HG02678 (cell line): ENCODE measurements around the gene HNRNPLL.
A peak's percentile ranks its signal among the peaks of the same experiment; 100 is the strongest.
"Not testable (repeated sequence)": the region's sequence is repeated elsewhere in the genome, so short reads cannot be mapped to it uniquely, and the experiment has no call there.

Experiments
- ATAC-seq: cut with Tn5 transposase; IDR thresholded peaks from one replicate; pipeline ENCODE4 v1.9.1; 2021; ENCODE audit warnings: mild to moderate bottlenecking, moderate library complexity; ENCODE audit not compliant: unreplicated experiment

HNRNPLL gene

DNA sequence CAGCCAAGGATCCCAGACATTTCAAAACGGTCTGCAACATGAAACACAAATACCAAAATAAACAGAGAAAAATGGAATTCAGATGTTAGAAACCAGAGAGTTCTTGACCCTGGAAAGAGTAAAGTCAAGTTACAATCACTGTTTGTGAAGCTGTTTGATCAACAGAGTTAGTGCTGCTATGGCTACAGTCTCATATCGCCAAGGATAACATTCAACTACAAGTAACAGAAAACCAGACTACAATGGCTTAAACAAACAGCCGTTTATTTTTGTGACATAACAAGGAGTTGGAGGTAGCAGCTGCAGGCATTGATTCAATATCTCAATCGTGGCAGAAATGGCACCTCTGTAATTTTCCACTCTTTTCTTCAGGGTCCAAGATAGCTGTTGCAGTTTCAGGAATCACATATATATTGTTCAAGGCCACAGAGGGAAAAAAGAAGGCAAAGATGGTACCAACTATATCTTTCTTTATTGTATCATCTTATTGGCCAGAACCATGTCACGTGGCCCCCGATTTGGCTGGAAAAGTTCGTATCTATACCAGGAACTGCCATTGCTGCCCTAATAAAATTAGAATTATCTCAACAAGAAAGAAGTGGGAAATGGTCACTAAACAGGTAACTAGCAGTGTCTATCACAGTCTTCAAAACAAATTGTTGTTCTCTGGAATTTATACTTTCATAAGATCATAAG lies 17.7 kb upstream of the HNRNPLL start:
- no peak for ATAC-seq

DNA sequence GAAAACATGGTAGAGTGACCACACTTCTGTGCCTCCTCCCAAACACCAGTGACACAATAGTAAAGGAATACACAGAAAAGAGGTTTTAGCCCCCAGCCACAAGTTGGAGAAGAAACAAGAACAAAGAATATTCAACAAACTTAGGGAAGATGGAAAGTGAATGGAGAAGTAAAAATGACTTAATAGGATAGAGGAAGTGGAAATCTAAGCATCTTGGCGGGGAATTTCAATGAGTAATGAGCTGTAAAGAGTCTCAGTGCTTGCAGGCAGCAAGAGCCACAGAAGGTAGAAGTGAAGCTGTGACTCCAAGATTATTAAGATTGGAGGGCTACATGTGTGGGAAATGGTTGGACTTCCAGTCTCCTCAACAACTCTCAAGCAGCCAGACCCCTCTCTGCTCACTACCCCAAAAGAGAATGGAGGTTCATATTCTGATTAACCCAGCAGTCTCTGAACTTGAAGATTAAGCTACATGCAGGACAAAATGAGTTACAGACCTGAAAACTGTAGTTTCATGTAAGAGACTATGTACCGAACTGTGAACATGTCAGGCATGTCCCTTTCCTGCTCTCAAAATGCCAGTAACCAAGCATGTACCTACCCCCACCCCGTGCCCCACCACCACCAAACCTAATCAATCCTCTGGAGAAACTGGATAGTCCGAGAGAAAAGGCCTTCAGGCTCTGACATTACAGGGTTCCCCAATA lies 16.9 kb upstream of the HNRNPLL start:
- ATAC-seq, result no peak

DNA sequence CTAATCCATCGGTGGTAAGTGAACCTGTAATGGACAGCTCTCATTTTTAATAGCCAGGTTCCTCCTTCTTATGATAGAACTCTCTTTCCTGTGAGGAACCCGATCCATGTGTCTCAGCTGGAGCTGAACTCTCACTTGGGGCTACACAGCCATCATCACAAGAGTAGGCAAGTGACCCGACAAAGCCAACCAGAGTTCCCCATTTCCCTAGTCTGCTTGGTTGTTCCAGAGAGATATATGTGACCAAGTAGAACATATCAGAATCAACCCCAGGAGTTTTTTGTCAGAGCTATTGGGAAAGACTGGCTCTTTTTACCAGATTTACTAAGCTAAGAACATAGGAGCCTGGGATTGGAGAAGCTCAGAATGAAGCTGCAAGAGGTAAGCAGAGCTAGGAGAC lies 14.6 kb upstream of the HNRNPLL start:
- no peak for ATAC-seq

DNA sequence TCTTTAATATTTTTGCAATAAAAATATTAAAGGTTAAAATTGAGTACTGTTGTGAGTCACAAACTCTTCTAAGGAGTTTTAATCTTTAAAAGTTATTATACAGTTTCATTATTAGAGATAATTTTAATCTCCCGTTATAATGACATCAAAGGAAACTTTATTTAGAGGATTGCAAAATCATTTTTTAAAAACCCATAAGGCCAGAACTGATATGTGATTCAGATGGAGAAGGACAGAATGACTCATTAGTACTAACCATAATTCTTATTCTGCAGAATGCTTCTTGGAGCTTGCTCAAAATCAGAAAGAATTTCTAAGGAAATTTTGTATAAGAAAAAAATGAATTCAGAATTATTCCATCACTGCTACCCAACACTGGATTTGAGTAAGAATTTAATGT lies 12.5 kb upstream of the HNRNPLL start:
- no peak for ATAC-seq

DNA sequence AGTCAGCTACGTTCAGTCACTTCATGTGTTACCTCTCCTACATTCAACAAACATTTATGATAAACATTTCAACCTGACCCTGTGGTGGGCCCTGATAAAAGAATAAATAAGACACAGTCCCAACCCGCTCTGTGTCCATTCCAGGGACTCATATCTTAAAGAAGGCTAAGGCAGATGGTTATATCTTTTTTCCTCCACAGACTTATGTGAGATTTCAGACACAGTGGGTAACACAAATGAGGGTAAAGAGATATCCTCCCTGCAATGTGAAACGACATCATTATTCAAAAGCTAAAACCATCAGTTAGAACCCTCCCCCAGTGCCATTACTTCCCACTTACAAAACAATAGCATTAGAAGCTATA lies 11.1 kb upstream of the HNRNPLL start:
- ATAC-seq, result no peak

DNA sequence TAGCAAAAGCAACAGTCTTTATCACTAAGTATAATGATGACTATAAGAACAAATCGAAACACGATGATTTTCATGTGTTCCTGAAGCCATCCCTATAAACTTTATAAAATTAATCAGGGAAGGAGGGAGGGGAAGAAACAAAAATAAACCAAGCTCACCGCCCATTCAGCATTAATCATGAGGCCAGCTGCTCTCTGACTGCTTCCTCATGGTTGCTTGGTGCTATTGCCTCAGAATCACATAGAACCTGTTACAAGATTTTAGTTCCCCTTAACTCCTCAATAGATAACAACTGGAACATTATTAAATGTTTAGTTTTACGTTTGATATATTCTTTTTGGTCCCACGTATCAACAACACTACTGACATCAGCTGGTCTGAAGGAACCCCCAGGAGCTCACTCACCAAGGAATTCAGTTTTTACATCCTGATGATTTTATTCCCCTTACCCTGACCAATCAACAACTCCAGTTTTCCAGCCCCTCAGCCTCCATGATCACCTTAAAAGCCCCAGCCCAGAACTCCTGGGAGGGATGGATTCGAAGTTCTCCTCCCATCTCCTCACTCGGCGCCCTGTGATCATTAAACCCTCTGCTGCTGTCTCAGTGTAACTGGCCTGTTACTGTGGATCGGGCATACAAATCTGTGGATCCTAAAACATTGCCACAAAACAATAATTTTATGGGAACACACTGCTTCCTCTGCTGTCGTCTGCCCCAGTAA lies 10.6 kb upstream of the HNRNPLL start:
- no peak for ATAC-seq

DNA sequence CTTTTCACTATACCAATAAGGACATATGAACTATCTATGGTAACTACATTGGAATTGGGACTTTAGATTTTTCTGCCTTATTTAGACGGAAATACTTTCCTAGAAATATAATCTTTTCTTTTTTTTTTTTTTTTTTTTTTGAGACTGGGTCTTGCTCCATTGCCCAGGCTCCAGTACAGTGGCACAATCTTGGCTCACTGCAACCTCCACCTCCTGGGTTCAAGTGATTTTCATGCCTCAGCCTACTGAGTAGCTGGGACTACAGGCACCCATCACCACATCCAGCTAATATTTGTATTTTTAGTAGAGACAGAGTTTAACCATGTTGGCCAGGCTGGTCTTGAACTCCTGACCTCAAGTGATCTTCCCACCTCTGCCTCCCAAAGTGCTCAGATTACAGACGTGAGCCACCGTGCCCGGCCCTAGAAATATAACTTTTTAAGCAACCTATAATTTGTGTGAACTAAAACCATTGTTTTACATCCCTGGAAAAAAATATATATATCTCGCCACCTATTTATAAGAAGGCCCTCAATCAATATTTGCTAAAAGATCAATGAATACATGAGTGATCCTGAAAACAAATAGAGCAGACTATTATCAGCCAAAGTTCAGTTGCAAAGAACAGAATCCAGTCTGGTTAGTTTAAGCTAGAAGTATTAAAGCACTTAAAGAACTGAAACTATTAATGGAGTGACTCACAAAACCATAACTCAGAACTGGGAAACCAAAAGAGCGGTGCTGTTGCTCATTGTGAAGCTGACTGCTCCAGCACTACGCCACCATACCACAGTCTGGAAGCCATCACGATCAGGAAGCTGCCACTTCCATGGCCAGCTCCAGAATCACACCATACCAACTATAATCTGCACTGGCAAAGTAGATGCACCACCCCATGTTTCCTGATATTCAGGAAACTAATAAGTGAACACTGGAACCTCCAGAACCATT lies 8.4 kb upstream of the HNRNPLL start:
- peak; percentile 67 for ATAC-seq

DNA sequence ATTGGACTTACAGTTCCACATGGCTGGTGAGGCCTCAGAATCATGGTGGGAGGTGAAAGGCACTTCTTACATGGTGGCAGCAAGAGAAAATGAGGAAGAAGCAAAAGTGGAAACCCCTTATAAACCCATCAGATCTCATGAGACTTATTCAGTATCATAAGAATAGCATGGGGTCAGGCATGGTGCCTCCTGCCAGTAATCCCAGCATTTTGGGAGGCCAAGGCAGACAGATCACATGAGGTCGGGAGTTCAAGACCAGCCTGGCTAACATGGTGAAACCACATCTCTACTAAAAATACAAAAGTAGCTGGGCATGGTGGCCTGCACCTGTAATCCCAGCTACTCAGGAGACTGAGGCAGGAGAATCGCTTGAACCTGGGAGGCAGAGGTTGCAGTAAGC lies 6.5 kb upstream of the HNRNPLL start:
- not testable (repeated sequence) for ATAC-seq

DNA sequence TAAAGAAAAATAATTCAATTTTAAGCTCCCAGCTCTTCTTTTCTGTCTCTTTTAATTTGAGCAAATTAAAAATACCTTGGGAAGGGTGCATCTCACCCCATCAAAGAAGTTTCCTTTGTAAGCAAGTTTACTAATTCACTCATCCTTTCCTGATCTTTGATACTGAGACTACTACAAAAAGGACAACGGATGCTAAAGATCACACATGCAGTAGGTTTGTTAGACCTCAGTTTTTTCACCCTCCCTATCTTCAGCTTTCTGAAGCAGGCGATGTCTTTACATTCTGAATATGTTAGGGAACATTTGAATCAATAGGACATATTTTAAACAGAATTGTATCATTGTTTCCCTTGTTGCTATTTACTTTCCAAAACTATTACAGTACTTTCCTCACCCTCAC lies 6.0 kb upstream of the HNRNPLL start:
- ATAC-seq, result no peak

DNA sequence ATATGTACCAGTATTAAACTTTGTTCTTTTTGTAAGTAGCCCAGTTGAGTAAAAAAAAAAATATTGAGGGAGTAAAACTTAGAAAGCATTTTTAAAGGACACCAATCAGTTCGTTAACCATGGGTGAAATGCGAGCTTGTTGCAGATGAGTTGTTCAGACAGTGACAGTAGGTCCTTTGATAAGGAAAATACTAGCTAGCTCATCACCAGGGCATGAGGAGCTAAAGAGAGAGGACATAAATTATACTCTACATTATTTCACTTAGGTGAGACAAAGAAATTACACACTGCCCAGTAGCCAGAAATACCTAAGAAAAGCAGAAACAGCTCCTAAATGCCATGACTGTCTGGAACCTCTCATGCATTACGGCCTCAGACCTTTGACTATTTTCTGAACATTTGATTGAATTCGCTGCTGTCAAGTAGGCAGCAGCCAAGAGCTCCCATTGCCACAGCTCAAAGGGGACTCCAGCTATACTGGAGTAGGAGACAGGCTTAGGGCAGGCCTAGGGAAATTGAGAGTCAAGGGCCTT lies 2.6 kb upstream of the HNRNPLL start:
- ATAC-seq, result no peak

DNA sequence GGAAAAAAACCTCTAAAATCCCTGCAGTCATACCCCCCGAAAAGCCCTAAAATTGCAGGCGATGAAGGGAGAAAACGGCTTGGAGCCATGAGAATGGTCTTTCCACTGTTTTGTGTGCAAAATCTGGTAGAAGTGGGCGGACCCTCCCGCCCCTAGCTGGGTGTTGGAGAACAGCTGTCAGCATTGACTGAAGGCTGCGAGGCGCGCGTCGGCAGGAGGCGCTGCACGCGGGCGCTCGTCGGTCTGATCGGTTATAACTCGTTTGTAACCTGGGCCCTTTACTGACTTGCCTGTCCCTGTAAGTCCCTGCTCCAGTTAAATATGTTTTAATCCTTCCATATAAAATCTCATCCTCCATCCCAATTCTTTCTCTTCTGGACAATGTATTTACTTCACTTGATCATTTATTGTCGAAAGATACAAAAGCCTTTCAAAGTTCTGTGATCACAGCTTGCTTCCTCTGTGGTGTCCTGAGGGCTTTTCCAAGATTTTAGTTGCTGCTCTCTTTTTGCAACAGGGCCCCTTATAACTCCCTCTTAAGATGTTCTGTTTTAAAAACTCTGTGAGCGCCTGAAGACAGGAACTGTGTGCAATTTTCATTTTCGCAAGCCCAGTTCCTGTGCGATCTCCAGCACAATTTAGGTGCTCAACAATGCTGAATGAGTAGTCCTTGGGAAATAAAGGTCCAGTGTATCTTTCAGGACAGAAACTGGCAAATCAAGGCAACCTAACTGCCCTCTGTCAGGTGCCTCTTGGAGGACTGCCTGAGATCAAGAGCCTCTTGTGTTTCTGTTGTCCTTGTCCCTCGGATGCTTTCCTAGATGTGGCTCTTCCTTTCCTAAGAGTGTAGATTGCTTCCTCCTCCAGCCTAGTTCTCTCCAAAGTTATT lies 918 bp upstream of the HNRNPLL start:
- peak; percentile 44 for ATAC-seq

DNA sequence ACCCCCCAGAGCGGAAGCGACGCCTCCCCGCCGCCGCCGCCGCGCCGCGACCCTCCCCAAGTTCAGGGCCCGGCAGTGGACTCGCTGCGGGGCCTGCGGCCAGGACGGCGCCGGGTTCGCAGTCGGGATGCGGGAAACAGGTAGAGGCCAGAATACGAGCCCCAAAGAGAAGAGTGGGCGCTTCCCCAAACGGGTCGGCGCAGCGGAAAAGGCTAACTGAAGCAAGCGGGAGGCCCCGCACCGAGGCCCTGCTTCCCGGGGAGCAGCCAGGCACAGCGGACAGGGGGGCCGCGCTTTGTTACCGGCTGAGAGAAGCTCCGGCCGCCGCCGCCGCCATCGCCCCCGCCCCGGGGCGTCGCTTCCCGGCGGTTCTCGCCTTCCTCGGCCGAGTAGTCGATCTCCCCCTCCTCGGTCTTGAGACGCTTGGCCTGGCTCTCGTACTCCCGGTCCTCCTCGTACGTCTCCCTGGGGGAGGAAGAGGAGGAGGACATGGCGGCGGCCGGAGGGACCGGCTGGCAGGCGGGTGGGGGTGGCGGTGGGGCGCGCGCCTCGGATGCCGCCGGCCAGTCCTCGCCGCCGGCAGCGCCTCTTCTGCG lies 494 bp downstream of the HNRNPLL start:
- peak; percentile 17 for ATAC-seq

DNA sequence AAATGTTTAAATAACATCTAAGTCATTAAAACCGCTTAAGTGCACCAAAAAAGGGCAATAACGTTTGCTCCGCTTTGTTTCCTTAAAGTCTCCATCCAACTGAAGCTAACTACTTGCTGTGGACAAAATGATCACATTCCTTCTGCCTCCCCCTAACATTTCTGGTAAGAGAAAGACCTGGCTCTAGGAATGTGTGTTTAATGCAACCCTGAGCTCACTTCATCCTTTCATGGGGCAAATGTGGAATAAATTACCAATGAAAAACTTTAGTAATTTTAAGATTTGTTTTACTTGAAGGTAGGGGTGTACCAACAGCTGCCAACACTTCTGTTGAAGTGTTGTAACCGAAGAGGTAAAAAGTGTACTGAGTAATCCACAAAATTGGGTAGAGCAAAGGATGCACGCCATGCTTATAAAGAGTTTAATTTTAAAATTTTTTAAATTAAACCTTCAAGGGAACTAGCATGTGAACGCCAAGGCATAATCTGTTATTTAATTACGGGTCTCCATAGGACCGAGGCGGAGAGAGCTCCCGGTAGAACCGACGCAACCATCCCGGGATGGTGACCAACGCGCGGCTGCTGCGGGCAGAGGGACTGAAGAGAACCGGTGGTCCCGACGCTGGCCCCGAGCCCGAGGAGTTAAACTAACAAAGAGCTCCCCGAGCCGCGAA lies 1.1 kb downstream of the HNRNPLL start:
- no peak for ATAC-seq

DNA sequence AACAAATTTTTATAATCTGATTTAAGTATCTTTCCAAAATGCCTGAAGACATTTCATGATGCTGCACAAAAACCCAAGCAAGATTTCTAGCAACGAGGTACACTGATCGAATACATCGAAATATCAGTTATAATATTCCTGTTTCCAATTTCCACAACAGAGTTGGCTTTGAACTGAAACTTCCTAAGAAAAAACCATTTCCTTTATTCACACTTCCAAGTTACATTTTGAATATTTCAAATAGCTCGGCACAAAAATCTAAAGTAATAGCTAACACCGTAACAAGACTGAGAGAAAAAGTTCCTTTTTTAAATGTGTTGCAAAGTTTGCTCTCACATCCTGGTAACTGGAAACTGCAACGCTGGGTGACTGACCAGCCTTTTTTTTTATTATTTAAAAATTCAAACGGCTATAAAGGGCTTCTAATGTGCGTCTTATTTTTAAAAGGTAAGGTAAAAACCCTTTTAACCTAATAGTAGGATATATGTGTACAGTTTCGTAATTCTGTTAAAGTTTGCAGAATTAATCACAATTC lies 1.7 kb downstream of the HNRNPLL start:
- ATAC-seq, result no peak

DNA sequence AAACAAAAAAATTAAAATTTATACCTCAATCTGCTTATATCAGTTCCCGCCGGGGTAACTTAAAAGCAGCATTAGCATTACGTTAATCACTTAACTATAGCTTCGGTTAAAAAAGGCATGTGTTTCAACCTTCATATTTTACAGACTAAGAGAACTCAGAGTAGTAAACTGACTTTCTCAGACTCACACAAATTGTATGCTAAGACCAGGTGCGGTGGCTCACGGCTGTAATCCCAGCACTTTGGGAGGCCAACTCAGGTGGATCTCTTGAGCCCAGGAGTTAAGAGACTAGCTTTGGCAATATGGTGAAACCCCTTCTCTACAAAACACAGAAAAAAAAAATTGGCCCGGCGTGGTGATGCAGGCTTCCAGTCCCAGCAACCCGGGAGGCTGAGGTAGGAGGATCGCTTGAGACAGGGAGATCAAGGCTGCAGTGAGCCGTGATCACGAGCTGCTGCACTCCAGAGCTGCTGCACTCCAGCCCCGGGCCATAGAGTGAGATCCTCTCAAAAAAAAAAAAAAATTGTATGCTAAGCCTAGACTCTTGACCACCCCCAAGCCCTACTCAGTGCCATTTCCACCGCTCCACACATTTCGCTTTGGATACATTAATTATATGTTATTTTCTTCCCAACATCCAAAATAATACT lies 2.4 kb downstream of the HNRNPLL start:
- no peak for ATAC-seq

DNA sequence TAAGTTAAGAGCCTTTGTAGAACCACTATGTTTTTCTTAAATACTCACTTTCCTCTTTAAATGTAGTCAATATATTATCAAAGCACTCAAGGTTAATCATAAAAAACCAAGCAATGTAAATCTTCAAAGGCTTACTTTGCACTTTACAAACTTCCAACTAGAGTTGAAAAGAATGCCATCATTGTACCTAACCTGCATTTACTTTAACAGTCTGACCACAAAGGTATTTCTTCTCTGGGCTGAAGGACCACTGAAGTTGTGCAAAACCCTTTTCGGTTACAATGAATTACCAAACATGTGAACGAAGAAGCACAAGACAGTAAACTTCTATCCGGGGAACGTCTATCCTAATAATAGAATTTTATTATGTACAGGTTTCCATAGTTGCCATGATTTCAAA lies 3.0 kb downstream of the HNRNPLL start:
- ATAC-seq, result no peak

DNA sequence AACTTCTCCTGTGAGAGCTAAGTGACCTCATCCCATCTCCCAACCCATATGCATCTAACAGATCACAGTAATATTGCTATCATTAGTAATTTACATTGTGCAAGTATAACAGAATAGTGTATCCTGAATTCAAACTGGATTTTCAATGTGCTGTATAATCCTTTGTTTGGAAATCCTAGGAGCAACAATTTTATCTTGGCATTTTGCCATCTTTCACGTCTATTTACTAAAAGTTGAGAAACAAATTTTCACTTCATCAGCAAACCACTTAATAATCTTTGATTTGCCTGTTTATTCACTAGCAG lies 3.8 kb downstream of the HNRNPLL start:
- no peak for ATAC-seq
